Mammary epithelial cell (primary cell): ENCODE results near the gene UNK.

Experiments
- CTCF ChIP-seq, 2 donors: IDR thresholded peaks in 1 of 2; conservative IDR thresholded peaks in 1 of 2; 2 replicates each; pipeline ENCODE4 v1.5.1; 2011 to 2012; ENCODE audit warnings: inconsistent platforms in 2 of 2, low read length in 2 of 2, mild to moderate bottlenecking in 2 of 2, control low read depth in 1 of 2, low read depth in 1 of 2; ENCODE audit not compliant: insufficient read depth in 1 of 2; ENCODE audit errors: extremely low read depth in 1 of 2
- EZH2 ChIP-seq: IDR thresholded peaks from 2 replicates; pipeline ENCODE4 v1.6.1; 2012; ENCODE audit warnings: low read length, inconsistent platforms, borderline replicate concordance

- TF ChIP-seq CTCF (conservative IDR thresholded peaks at IDR 0.05 in 1 of 2, IDR thresholded peaks at IDR 0.05 in 1 of 2; ENCODE audit: extremely low read depth in 1 of 2, insufficient read depth in 1 of 2, low read depth in 1 of 2, low read length in 2 of 2) (no peak), EZH2 (no peak)
Measured at GRCh38 chr17:75834928-75835653, 50.5 kb downstream of the UNK start.
